SKM-1 (cell line): Measurements from ENCODE around the gene CRISP3.
"Not testable (repeated sequence)": the region's sequence is repeated elsewhere in the genome, so short reads cannot be mapped to it uniquely, and the experiment has no call there.

Experiments
- DNase-seq: peaks from one replicate; lab custom pipeline; 2025; ENCODE audit not compliant: unreplicated experiment; lab: John Stamatoyannopoulos, UW

CRISP3 gene

GRCh38 chr6:49744259-49744658 lies at the start of gene CRISP3:
TSS of gene CRISP3 (minus strand) at chr6:49744388. CDS start at chr6:49744367, 21 bp downstream.
- no peak for DNase-seq

GRCh38 chr6:49790341-49790740 lies 46.2 kb upstream of the CRISP3 start:
- DNase-seq, result no peak

GRCh38 chr6:49787176-49787575 lies 43.0 kb upstream of the CRISP3 start, which contains the start of gene PGK2:
TSS of gene PGK2 (minus strand) at chr6:49787285. CDS start at chr6:49787187, 98 bp downstream.
- DNase-seq, result no peak

- no peak for DNase-seq
Observed at GRCh38 chr6:49784272-49784671, 40.1 kb upstream of the CRISP3 start.

GRCh38 chr6:49782725-49783124 lies 38.5 kb upstream of the CRISP3 start:
- no peak for DNase-seq

- no peak for DNase-seq
Observed at GRCh38 chr6:49782293-49782692, 38.1 kb upstream of the CRISP3 start.

- DNase-seq, result no peak
Observed at GRCh38 chr6:49776444-49776843, 32.3 kb upstream of the CRISP3 start.

- no peak for DNase-seq
Observed at GRCh38 chr6:49775043-49775442, 30.9 kb upstream of the CRISP3 start.

GRCh38 chr6:49772285-49772684 lies 28.1 kb upstream of the CRISP3 start:
- DNase-seq, result no peak

- no peak for DNase-seq
Observed at GRCh38 chr6:49766762-49767161, 22.6 kb upstream of the CRISP3 start.

- no peak for DNase-seq
Observed at GRCh38 chr6:49764571-49765236, 20.5 kb upstream of the CRISP3 start.

GRCh38 chr6:49743429-49743828 lies 759 bp downstream of the CRISP3 start:
- DNase-seq, result no peak

- no peak for DNase-seq
Observed at GRCh38 chr6:49739423-49739822, 4.8 kb downstream of the CRISP3 start.

- DNase-seq, result no peak
Observed at GRCh38 chr6:49736017-49736508, 8.1 kb downstream of the CRISP3 start.

GRCh38 chr6:49733680-49734079 lies 10.5 kb downstream of the CRISP3 start:
- no peak for DNase-seq

- DNase-seq, result no peak
Observed at GRCh38 chr6:49732781-49733180, 11.4 kb downstream of the CRISP3 start.

GRCh38 chr6:49730251-49730650 lies 13.9 kb downstream of the CRISP3 start:
- no peak for DNase-seq

- not testable (repeated sequence) for DNase-seq
Observed at GRCh38 chr6:49723917-49724316, 20.3 kb downstream of the CRISP3 start.

GRCh38 chr6:49721297-49721696 lies 22.9 kb downstream of the CRISP3 start:
- DNase-seq, result no peak

- DNase-seq, result no peak
Observed at GRCh38 chr6:49720372-49720771, 23.8 kb downstream of the CRISP3 start.

- no peak for DNase-seq
Observed at GRCh38 chr6:49713346-49713745, 30.8 kb downstream of the CRISP3 start, which contains the start of gene CRISP2. TSS of gene CRISP2 (minus strand) at chr6:49713543. CDS start at chr6:49709196, 4,347 bp downstream.

GRCh38 chr6:49698478-49698877 lies 45.7 kb downstream of the CRISP3 start:
- no peak for DNase-seq

- no peak for DNase-seq
Observed at GRCh38 chr6:49693512-49693911, 50.7 kb downstream of the CRISP3 start.
